NB4 (cell line): ENCODE results near the gene WDR37.

Experiments used
- MAX ChIP-seq: IDR thresholded peaks from 2 replicates; pipeline ENCODE4 v1.6.1; 2011; ENCODE audit warnings: low read depth, low read length
- POLR2A ChIP-seq: IDR thresholded peaks from 2 replicates; pipeline ENCODE4 v1.6.1; 2011; ENCODE audit warnings: mild to moderate bottlenecking; ENCODE audit not compliant: insufficient read length; ENCODE audit errors: extremely low read depth

- TF ChIP-seq POLR2A (no peak), MAX (no peak)
These were observed 78.0 kb downstream of the WDR37 start for GRCh38 chr10:1134156-1134555.
